Head of caudate nucleus (tissue), 42 donors: ENCODE results near the gene ZXDA.
"Not testable (repeated sequence)": the region's sequence is repeated elsewhere in the genome, so short reads cannot be mapped to it uniquely, and the experiment has no call there.

Experiments
- DNase-seq, 42 donors: peaks; one replicate each; pipeline versions ENCODE4 v3.0.0 to v3.0.0-alpha.2; 2020 to 2021; ENCODE audit warnings: mixed read lengths in 7 of 42
- intact Hi-C: fragments of 100-400 bp; cut with DNase I; formaldehyde crosslinking; loops from one replicate; pipeline ENCODE4 v1.15.0; 2022

The ZXDA gene, protein sequence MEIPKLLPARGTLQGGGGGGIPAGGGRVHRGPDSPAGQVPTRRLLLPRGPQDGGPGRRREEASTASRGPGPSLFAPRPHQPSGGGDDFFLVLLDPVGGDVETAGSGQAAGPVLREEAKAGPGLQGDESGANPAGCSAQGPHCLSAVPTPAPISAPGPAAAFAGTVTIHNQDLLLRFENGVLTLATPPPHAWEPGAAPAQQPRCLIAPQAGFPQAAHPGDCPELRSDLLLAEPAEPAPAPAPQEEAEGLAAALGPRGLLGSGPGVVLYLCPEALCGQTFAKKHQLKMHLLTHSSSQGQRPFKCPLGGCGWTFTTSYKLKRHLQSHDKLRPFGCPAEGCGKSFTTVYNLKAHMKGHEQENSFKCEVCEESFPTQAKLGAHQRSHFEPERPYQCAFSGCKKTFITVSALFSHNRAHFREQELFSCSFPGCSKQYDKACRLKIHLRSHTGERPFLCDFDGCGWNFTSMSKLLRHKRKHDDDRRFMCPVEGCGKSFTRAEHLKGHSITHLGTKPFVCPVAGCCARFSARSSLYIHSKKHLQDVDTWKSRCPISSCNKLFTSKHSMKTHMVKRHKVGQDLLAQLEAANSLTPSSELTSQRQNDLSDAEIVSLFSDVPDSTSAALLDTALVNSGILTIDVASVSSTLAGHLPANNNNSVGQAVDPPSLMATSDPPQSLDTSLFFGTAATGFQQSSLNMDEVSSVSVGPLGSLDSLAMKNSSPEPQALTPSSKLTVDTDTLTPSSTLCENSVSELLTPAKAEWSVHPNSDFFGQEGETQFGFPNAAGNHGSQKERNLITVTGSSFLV

DNA sequence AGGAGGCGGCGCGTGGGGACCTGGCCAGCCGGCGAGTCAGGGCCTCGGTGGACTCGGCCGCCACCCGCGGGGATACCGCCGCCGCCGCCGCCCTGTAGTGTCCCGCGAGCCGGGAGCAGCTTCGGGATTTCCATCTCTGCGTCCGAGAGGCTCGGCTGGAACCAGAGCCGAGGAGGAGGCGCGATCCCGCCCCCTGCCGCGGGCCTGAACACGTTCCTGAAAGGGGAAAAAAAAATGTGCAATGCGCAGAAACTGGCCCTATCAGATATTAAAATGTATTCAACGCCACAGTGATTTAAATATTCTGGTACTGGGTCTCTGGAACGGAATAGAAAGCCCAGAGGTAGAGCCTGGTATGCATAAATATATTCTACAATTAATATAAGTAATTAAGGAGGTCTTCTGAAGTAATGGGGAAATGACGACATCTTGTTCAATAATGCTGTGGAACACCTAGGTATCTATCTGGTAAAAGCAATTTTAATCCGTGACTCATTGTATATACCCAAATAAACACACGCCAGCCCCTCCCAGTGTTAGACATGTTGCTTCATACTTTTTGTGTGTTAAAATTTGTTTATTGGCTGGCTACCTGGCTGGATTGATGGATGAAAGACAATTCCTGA is at the start of gene ZXDA:
Gene ZXDA (minus strand): TSS at position 172 of the 626 bp plus-strand sequence. CDS start 38 bp downstream, at position 134.
- intact Hi-C loops, DNase-seq: not testable (repeated sequence)

DNA sequence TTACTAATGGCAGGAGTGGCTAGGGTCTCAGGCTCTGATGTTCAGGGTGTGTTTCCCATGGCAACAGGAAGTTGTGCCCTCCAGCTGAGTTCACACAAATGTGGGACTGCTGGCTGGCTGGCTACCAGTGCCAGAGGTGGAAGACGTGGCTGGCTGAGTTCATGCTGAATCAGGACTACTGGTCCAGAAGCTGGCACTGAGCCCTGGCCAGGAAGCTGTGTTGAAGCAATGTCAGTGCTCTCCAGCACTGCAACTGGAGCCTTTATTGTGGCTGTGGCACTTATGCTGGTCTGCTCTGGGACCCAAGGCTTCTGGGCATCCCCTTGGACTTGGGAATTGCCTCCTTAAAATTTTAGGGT is 42.0 kb upstream of the ZXDA start:
- no peak for DNase-seq
- intact Hi-C loops = no loop called here

DNA sequence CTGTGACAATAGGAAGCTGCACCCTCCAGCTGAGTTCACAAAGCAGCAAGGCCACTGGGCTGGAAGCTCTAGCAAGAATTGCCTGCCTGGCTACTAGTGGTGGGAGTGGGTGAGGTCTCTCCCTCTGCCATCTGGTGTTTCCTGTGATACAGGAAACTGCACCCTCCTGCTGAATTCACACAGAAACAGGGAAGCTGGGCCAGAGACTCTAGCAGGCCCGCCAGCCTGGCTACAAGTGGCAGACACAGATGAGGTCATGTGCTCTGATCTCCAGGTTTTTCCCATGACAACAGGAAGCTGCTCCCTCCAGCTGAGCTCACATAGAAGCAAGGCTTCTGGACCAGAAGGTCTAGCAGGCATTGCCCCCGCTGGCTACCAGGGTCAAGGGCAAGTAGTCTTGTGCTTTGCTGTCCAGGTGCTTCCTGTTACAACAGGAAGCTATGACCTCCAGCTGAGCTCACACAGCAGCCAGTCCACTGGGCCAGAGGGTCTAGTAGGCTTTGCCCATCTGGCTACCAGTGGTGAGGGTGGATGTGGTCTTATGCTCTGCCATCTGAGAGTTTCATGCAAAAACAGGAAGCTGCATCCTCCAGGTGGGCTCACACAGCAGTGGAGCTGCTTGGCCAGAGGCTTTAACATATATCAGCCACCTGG is 41.5 kb upstream of the ZXDA start:
- intact Hi-C loops = no loop called here
- DNase-seq = no peak

DNA sequence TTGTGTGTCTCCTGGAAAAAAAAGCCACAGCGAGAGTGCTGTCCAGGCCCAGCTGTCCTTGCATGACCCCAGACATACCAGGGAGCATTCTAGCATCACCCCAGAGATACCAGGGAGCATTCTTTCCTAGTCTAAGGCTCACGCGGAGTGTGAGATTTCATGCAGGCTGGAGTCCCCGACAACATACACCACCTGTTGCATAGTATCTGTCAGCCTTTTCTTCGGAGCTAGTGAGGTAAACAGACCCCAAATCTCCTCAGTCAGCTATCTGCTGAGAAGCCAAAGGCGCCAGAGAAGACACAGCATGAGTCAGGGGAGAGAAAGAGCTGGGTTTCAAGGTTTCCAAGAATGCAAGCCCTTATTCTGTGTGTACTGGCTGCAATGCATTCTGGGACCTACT is 23.1 kb upstream of the ZXDA start:
- no peak for DNase-seq
- intact Hi-C loops = no loop called here

DNA sequence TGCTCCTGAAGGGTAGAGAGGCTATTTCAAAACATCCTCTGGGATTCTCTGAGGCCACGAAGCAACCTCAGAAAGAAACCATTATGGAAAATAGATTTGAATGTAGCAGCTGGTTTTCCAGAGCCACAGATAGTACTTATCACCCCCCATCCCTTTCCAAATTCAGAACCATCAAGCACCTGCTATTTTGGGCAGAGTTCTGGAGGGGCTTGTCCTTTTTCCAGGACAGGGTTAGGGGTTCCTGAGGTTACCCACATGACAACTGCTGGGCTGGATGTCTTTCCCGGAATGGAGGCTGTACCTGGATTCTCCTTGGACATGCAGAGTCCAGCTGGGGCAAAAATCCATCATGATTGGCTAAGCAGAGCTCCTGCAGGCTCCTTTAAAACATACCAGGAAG is 22.0 kb upstream of the ZXDA start:
- intact Hi-C loops = no loop called here
- DNase-seq = no peak

DNA sequence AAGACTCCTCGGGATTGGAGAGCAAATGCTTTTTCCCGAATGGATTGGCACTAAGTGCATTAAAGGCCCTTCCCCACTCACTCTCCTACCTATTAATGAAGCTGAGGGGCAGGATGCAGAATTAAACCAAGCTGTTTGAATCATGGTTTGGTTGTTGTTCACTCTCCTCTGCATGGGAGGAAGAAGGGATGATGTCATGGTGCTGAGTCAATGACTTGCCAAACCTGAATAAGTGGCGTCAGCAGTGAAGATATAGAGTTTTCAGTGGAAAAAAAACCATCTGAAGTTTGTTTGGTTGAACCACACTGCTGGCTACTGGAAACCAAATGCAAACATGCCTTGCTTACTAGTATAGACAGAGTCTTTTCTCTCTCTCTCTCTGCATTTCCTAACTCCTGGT is 19.8 kb upstream of the ZXDA start:
- intact Hi-C loops = no loop called here
- DNase-seq = no peak

DNA sequence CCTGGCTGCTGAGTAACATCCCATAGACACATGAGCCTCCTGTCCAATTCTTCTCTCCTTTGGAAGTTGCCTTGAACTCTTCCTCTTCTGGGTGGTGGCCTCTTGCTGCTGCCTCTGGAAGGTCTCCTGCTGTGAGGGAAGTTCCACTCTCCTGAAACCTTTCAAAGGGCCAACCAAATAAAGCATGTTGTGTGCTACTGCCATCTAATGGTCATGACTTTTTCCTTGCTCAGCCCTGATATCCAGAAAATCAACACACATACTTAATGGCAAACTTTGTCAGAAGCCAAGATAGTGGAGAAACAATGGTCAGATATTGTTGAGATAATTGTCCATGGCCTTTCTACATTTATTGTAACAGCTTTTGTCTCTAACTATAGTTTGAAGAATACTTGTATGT is 19.1 kb upstream of the ZXDA start:
- intact Hi-C loops = loop anchor here (10.0 kb wide), 1 partner anchor 105 kb away; no protein-coding TSS in a partner anchor
- DNase-seq = peak in 4 of 42 donors; percentile 2 to 48 (median 39)

DNA sequence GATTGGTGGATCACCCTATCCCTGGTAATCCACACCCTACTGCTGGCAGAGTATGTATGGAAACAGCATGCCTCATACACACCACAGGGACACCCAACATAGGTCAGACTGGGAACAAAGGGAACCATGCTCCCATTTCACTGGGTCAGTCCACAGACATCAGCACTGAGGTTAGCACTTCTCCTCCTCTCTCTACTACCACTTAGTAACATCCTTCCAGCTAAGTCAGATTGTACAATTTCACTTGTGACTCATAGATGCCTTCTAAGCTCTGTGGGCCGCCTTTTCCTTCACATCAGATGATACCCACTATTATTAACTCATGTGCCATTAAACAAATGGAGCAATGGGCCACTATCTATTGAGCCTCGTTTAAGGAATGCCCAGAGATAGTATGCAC is 15.5 kb upstream of the ZXDA start:
- intact Hi-C loops = loop anchor here (10.0 kb wide), 1 partner anchor 101 kb away; no protein-coding TSS in a partner anchor
- DNase-seq = peak in 1 of 42 donors; percentile 36

DNA sequence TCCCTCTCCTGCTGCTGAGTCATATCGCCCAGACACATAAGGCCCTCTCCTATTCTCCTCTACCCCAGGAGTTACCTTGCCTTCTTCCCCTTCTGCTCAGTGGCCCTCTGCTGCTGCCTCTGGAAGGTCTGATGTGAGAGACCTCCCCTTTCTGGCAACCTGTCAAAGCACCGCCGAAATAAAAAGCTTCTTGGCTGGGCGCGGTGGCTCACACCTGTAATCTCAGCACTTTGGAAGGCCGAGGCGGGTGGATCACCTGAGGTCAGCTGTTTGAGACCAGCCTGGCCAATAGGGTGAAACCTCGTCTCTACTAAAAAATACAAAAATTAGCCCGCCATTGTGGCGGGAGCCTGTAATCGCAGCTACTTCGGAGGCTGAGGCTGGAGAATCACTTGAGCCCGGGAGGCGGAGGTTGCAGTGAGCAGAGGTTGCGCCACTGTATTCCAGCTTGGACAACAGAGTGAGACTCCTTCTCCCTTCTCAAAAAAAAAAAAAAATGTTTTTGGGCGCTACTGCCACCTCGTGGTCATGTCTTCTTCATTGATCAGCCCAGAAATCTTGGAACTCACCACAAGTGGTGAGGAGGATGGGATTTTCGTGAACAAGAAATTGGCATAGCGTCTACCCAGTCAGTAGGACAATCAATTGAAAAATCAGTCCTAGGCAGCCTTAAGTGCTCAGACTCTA is 8.6 kb upstream of the ZXDA start:
- DNase-seq = peak in 12 of 42 donors; percentile 6 to 57 (median 36)
- intact Hi-C loops = no loop called here

DNA sequence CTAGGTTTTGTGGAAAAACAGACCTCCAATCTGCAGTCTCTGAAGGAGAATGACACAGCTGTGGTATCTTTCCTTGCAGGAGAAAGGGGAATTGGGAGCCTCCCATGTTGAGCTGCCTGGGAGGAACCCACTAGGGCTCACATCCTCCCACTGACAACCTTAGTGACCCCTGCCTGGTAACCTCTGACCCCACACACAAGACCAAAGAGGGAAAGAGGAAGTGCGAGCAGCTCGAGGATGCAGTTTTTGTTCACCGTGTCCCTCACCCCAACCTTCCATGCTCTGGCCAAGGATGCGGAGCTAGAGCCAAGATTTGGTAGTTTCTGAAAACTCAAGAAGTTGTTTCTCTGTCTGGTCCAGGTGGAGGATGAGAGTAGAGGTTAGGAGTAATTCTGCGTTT is 5.4 kb upstream of the ZXDA start:
- no peak for DNase-seq
- intact Hi-C loops = no loop called here

DNA sequence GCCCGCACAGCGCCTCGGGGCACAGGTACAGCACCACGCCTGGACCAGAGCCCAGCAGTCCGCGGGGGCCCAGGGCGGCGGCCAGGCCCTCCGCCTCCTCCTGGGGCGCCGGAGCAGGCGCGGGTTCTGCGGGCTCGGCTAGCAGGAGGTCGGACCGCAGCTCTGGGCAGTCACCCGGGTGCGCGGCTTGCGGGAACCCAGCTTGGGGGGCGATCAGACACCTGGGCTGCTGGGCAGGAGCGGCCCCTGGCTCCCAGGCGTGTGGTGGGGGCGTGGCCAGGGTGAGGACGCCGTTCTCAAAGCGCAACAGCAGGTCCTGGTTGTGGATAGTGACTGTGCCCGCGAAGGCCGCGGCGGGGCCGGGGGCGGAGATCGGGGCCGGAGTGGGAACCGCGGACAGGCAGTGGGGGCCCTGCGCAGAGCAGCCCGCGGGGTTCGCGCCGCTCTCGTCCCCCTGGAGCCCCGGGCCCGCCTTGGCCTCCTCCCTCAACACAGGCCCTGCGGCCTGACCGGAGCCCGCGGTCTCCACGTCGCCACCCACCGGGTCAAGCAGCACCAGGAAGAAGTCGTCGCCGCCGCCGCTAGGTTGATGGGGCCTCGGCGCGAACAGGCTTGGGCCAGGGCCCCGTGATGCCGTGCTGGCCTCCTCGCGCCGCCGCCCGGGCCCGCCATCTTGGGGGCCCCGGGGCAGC is 517 bp downstream of the ZXDA start:
- peak in 25 of 42 donors; percentile 3 to 61 (median 31) for DNase-seq
- intact Hi-C loops = loop anchor here (10.0 kb wide), 1 partner anchor 315 kb away; the partner anchor contains the start of gene ZXDB

DNA sequence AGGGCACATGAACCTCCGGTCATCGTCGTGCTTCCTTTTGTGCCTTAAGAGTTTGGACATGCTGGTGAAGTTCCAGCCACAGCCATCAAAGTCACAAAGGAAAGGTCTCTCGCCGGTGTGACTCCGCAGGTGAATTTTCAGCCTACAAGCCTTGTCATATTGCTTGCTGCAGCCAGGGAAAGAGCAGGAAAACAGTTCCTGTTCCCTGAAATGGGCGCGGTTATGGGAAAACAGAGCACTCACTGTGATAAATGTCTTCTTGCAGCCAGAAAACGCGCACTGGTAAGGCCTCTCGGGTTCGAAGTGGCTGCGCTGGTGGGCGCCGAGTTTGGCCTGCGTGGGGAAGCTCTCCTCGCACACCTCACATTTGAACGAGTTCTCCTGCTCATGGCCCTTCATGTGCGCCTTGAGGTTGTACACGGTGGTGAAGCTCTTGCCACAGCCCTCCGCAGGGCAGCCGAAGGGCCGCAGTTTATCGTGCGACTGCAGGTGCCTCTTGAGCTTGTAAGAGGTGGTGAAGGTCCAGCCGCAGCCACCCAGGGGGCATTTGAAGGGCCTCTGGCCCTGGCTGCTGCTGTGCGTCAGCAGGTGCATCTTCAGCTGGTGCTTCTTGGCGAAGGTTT is 1.2 kb downstream of the ZXDA start:
- intact Hi-C loops = loop anchor here (10.0 kb wide), 1 partner anchor 314 kb away; the partner anchor contains the start of gene ZXDB
- DNase-seq = peak in 4 of 42 donors; percentile 9 to 43 (median 24)

DNA sequence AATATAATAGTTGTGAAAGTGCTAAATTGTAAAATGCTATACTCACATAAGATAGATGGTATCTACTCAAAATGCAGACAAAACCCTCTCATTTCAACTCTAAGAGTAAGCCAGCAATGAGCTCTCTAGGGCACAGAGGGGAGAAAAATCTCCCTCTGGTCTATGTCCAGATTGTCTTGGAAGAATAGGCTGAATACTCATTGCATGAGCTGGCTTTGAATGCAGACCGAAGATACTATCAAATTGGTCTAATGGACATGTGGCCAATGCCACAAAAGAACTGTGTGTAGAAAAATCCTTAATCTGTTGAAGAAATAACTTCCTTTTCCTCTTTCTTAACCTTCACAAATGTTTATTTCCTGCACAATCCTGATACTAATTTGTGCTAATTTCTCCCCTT is 3.5 kb downstream of the ZXDA start:
- DNase-seq = no peak
- intact Hi-C loops = loop anchor here (10.0 kb wide), 1 partner anchor 312 kb away; the partner anchor contains the start of gene ZXDB

DNA sequence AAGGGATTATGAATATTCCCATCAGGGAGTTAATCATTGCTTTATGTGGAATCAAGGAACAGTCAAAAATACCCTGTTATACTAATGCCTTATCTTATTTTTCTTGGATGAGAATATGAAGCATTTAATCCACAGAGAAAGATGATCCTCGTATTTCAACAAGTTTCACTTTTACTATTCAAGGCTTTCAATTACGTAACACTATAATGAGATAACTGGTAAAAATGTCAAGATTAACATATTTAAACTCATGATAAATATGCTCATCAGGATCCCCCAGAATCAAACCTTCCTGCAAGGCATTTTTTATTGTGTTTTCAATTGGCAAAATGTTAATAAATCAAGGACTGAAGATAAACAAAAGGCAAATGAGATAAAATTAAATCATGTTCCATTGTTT is 5.1 kb downstream of the ZXDA start:
- intact Hi-C loops = loop anchor here (10.0 kb wide), 1 partner anchor 310 kb away; the partner anchor contains the start of gene ZXDB
- no peak for DNase-seq

DNA sequence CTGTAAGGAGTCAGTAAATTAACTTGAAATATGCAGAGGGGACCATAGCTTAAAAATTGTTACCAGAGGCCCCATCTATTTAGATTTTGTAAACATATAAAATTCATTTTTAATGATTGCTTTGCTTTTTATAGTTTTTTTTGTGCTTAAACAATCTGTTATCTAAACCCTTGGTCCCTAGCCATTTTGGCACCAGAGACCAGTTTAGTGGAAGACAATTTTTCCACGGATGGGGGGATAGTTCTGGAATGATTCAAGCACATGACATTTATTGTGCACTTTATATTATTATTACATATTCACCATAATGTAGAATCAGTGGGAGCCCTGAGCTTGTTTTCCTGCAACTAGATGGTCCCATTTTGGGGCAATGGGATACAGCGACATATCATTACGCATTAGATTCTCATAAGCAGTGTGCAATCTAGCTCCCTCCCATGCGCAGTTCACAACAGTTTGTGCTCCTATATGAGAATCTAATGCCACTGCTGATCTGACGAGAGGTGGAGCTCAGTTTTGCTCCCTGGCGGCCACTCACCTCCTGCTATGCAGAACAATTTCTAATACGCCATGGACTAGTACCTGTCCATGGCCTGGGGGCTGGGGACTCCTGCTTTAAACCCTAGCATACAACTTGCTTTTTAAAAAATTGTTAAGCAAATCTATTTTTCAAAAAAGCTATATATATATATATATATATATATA is 5.9 kb downstream of the ZXDA start:
- intact Hi-C loops = loop anchor here (10.0 kb wide), 1 partner anchor 310 kb away; the partner anchor contains the start of gene ZXDB
- DNase-seq = no peak

DNA sequence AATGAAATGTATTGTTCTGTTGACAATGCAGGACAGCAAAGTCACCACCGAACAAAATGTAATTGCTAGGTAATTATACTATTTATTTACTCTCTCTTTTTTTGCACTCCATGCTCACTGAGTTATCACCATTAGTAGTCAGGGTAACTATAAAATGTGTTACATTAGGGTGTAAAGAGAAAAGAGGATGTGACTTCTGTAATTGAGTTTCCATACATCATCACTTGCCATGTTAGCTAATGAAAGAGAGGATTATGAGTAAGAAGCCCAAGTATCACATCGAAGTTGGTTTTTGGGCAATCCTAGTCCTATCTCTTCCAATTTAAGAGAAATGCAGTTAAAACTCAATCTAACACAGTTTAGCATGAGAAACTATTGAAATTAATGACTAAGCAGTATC is 7.6 kb downstream of the ZXDA start:
- no peak for DNase-seq
- intact Hi-C loops = loop anchor here (10.0 kb wide), 1 partner anchor 308 kb away; the partner anchor contains the start of gene ZXDB
